Endothelial cell of umbilical vein (primary cell): Measurements from ENCODE around the gene TSPEAR. TPM values are rescaled to one million over a fixed set of nuclear protein-coding genes. Genes with fewer than 3 reads are reported as not detected.

Experiments
- BruUV-seq: library from RNA; stranded (reverse); fragments of 400-500 nt; replicated peaks from 2 replicates; lab custom pipeline; 2021; lab: Mats Ljungman, UMichigan
- CTCF ChIA-PET: fragments of 300-600, 350-600 bp; sonication (Branson Sonifier 250); formaldehyde crosslinking; loops from one replicate; lab custom pipeline; 2021; ENCODE audit warnings: antibody characterized with exemption, inconsistent platforms; lab: Charles Lee
- POLR2A ChIA-PET: fragments of 300-600, 350-600 bp; sonication (Branson Sonifier 250); formaldehyde crosslinking; loops from one replicate; lab custom pipeline; 2021; ENCODE audit warnings: antibody characterized with exemption, inconsistent platforms; lab: Charles Lee
- DNase-seq: peaks from one replicate; pipeline ENCODE4 v3.0.0-alpha.2; 2011; ENCODE audit warnings: low read depth, low spot score
- FAIRE-seq: peaks from 2 replicates; lab custom pipeline; 2011; peaks lifted over from hg19 to GRCh38; lab: Jason Lieb, UNC
- H2AFZ ChIP-seq: 2 replicates; pipeline ENCODE4 v1.6.0; 2012; ENCODE audit warnings: low read depth, low read length, control low read depth, inconsistent platforms
- H3K27ac ChIP-seq: 2 replicates; pipeline ENCODE4 v1.5.1; 2011; ENCODE audit warnings: low read depth, mild to moderate bottlenecking, control low read depth, low read length, moderate library complexity; ENCODE audit not compliant: insufficient read depth
- H3K27me3 ChIP-seq, 2 experiments: 2 replicates each; pipeline versions ENCODE4 v1.6.0 to v1.6.1; 2011; ENCODE audit warnings: low read length in 2 of 2, mixed read lengths in 1 of 2; ENCODE audit not compliant: control insufficient read depth in 2 of 2, insufficient read depth in 2 of 2
- H3K36me3 ChIP-seq, 2 experiments: 2 replicates in 1 of 2; 3 replicates in 1 of 2; pipeline ENCODE4 v1.5.1; 2011; ENCODE audit warnings: low read length in 2 of 2, mild to moderate bottlenecking in 1 of 2, moderate library complexity in 1 of 2; ENCODE audit not compliant: control insufficient read depth in 2 of 2, insufficient read depth in 2 of 2; ENCODE audit errors: extremely low read depth in 1 of 2
- H3K4me1 ChIP-seq: 3 replicates; pipeline ENCODE4 v1.5.1; 2011; ENCODE audit warnings: mild to moderate bottlenecking, low read length; ENCODE audit not compliant: control insufficient read depth, insufficient read depth; ENCODE audit errors: extremely low read depth
- H3K4me2 ChIP-seq: 2 replicates; pipeline ENCODE4 v1.6.1; 2011; ENCODE audit warnings: low read length, control low read depth, mixed read lengths; ENCODE audit not compliant: insufficient read depth
- H3K4me3 ChIP-seq, 3 experiments: fragments of 200-600 bp in 1 of 3; sonication (generic), shearing (Covaris generic) in 1 of 3; replicated peaks in 1 of 3; 2 replicates each; pipeline ENCODE4 v1.5.1; 2011 to 2016; ENCODE audit warnings: control low read depth in 3 of 3, low read length in 3 of 3, mild to moderate bottlenecking in 2 of 3, inconsistent platforms in 1 of 3, low read depth in 1 of 3, moderate library complexity in 1 of 3; ENCODE audit not compliant: insufficient read depth in 1 of 3
- H3K79me2 ChIP-seq: 2 replicates; pipeline ENCODE4 v1.6.0; 2012; ENCODE audit warnings: low read length, inconsistent platforms; ENCODE audit not compliant: control insufficient read depth, insufficient read depth
- H3K9ac ChIP-seq: replicated peaks from 2 replicates; pipeline ENCODE3; 2011; ENCODE audit warnings: low read length, control low read depth; ENCODE audit not compliant: insufficient read depth; ENCODE audit errors: extremely low read depth
- H3K9me1 ChIP-seq: replicated peaks from 3 replicates; pipeline ENCODE4 v1.6.0; 2011; ENCODE audit warnings: mild to moderate bottlenecking, low read length; ENCODE audit not compliant: control insufficient read depth, insufficient read depth; ENCODE audit errors: extremely low read depth
- H3K9me3 ChIP-seq: replicated peaks from 2 replicates; pipeline ENCODE4 v1.5.1; 2012; ENCODE audit warnings: low read length, inconsistent platforms; ENCODE audit not compliant: control insufficient read depth, insufficient read depth
- H4K20me1 ChIP-seq: replicated peaks from 2 replicates; pipeline ENCODE3; 2011; ENCODE audit warnings: mild to moderate bottlenecking, low read length; ENCODE audit not compliant: control insufficient read depth, insufficient read depth; ENCODE audit errors: extremely low read depth
- CTCF ChIP-seq, 2 donors: IDR thresholded peaks; 1 replicate in 1 of 2; 2 replicates in 1 of 2; pipeline ENCODE4 v1.5.1; 2011; ENCODE audit warnings: low read length in 2 of 2, mild to moderate bottlenecking in 2 of 2, moderate library complexity in 2 of 2, control low read depth in 1 of 2, inconsistent platforms in 1 of 2, low read depth in 1 of 2; ENCODE audit not compliant: insufficient read depth in 1 of 2; ENCODE audit errors: extremely low read depth in 1 of 2
- FOS ChIP-seq: IDR thresholded peaks from 2 replicates; pipeline ENCODE4 v1.6.1; 2011; ENCODE audit warnings: mild to moderate bottlenecking, low read length, moderate library complexity, borderline replicate concordance; ENCODE audit not compliant: insufficient read depth
- GATA2 ChIP-seq: IDR thresholded peaks from 2 replicates; pipeline ENCODE4 v1.7.0; 2011; ENCODE audit warnings: low read depth, mild to moderate bottlenecking, moderate library complexity, mixed read lengths, low read length; ENCODE audit not compliant: insufficient read length, insufficient read depth
- MYC ChIP-seq: IDR thresholded peaks from one replicate; pipeline ENCODE4 v1.6.1; 2011; ENCODE audit warnings: mild to moderate bottlenecking, low read depth, low read length
- dilution Hi-C: fragments of 300-500 bp; cut with MboI; formaldehyde crosslinking; loops from one replicate; pipeline ENCODE4 v1.15.0; 2019; ENCODE audit warnings: low sequenced_read_pairs; ENCODE audit not compliant: extremely low pct_ligation_motif_present
- intact Hi-C: fragments of 100-400 bp; cut with micrococcal nuclease; formaldehyde crosslinking; loops from one replicate; pipeline ENCODE4 v1.10.0; 2022
- polyA plus RNA-seq, 4 experiments: library from polyadenylated mRNA; depleted of rRNA in 3 of 4; stranded (reverse) in 3 of 4; unstranded in 1 of 4; fragments of >200 nt; gene quantifications; 2 replicates each; pipeline versions ENCODE4 v1.2.1 to v1.2.3, GENCODE V29; 2011 to 2012; ENCODE audit warnings: missing spikeins in 1 of 4
- total RNA-seq: library from RNA; stranded (reverse); gene quantifications from 2 replicates; pipeline ENCODE4 v1.2.3, GENCODE V29; 2021

TSPEAR gene
- total and polyA plus RNA-seq, 2 donors (not counting 3 experiments of a cell fraction or from before 2014, with no cell fraction given) = 0.01 TPM; not detected in 1

- no peaks in the 10 kb centered on the region for H3K79me2 ChIP-seq
- dilution Hi-C loops (no loop called here), intact Hi-C loops (no loop called here)
- H3K9me3 ChIP-seq = peaks cover 5% of the 10 kb centered on the region
- H3K9ac ChIP-seq = no peak overlapping the region
- no peaks in the 10 kb centered on the region for H3K9me1 ChIP-seq
- no peak overlapping the region for H2AFZ ChIP-seq
- H4K20me1 ChIP-seq = no peaks in the 10 kb centered on the region
- H3K4me1 ChIP-seq = no peaks in the 10 kb centered on the region
- ChIA-PET CTCF (no interaction called here), POLR2A (no interaction called here)
- H3K36me3 ChIP-seq = no peaks in the 10 kb centered on the region
- no peak overlapping the region for H3K4me2 ChIP-seq
- no peaks in the 10 kb centered on the region for H3K27me3 ChIP-seq
- FAIRE-seq (no peak), DNase-seq (no peak)
- no peak overlapping the region for H3K4me3 ChIP-seq
- no peak overlapping the region for H3K27ac ChIP-seq
- BruUV-seq = no TSS peak
- TF ChIP-seq CTCF (IDR thresholded peaks at IDR 0.05; ENCODE audit: extremely low read depth in 1 of 2, insufficient read depth in 1 of 2, low read depth in 1 of 2, low read length in 2 of 2) (no peak), MYC (no peak), FOS (no peak), GATA2 (no peak)
Observed at GRCh38 chr21:44614161-44614631, 97.2 kb downstream of the TSPEAR start.
